Activated T-helper 2 cell treated with anti-CD3 and anti-CD28 coated beads, Interferon-gamma antibody, Interleukin-2, Interleukin-4, amounts not matched to agents 10 μg/mL and 5 μg/mL and 100 μg/mL, durations not matched to agents 14 hours and 24 hours and 36 hours (primary cell): ENCODE results near the gene CAPS2. TPM values are rescaled to one million over a fixed set of nuclear protein-coding genes. Genes with fewer than 3 reads are reported as not detected.

Source experiments
- DNase-seq: peaks from one replicate; pipeline ENCODE4 v3.0.0; 2021; ENCODE audit warnings: low spot score
- H3K27ac Mint-ChIP-seq: one replicate; pipeline ENCODE4 v1.8.0; 2021; ENCODE audit warnings: mixed read lengths
- H3K27me3 Mint-ChIP-seq: one replicate; pipeline ENCODE4 v1.8.0; 2021; ENCODE audit warnings: low read depth, mixed read lengths
- H3K36me3 Mint-ChIP-seq: one replicate; pipeline ENCODE4 v1.8.0; 2021; ENCODE audit warnings: low read depth, mixed read lengths
- H3K4me1 Mint-ChIP-seq: one replicate; pipeline ENCODE4 v1.8.0; 2021; ENCODE audit warnings: low read depth, mixed read lengths
- H3K4me3 Mint-ChIP-seq: one replicate; pipeline ENCODE4 v1.8.0; 2021; ENCODE audit warnings: low read depth, mild to moderate bottlenecking, moderate library complexity, mixed read lengths
- H3K9me3 Mint-ChIP-seq: one replicate; pipeline ENCODE4 v1.8.0; 2021; ENCODE audit warnings: mixed read lengths
- intact Hi-C: fragments of 100-400 bp; cut with micrococcal nuclease; formaldehyde crosslinking; loops from one replicate; pipeline ENCODE4 v1.15.1; 2023
- total RNA-seq: library from RNA; stranded (reverse); gene quantifications from 2 replicates; pipeline ENCODE4 v1.2.3, GENCODE V29; 2022

Gene CAPS2
- total RNA-seq, 1 donor from 2014 or later: 1.2 TPM

DNA sequence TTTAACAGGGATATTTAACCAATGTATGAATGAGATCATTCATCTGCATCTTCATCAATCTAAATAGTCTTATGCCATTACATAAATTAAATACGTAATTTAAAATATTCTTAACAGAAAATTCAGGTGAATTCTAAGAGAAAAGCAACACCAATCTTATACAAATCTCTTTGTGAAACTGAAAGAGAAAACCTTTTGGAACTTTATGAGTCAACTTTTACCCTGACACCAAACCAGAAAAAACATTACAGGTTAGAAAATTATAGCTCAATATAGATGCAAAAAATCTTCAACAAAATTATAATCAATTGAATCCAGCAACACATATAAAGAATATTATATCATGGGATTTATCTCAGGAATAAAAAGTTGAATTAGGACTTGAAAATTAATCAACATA lies 7.8 kb upstream of the CAPS2 start:
- Mint-ChIP-seq H3K27me3 (peaks cover 53% of the 10 kb centered on the region), H3K9me3 (no peaks in the 10 kb centered on the region), H3K4me3 (no peak overlapping the region), H3K36me3 (no peaks in the 10 kb centered on the region), H3K27ac (no peak overlapping the region), H3K4me1 (peaks cover 21% of the 10 kb centered on the region)
- intact Hi-C loops: loop anchor here (10.0 kb wide), 3 partner anchors 317 to 1117 kb away; no protein-coding TSS in a partner anchor
- DNase-seq: no peak

DNA sequence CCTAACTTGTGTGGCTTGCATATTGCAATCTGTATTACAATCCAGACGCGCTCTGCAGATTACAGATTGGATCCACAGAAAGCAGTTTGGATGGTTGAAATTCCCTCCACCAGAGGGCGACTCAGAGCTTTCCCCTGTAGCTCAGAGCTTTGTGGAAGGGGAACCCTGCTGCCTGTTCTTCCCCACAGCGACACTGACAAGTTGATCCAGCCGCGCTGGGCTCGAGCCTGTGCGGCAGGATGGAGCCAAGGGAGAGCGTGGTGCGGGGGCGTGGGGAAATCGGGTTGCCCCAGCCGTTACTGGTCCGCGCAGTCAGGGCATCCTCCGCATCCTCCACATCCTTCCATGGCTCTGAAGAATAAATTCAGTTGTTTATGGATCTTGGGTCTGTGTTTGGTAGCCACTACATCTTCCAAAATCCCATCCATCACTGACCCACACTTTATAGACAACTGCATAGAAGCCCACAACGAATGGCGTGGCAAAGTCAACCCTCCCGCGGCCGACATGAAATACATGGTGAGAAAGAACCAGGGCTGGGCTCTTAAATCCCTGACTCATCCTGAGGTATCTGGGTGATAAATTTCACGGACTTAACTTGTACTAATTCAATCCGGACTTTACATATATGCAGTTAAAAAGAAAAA lies 4.4 kb upstream of the CAPS2 start, which contains the start of gene GLIPR1L1:
Gene GLIPR1L1 (plus strand): TSS at position 287 of the 647 bp plus-strand sequence. CDS start 59 bp downstream, at position 346.
- H3K27me3 Mint-ChIP-seq: peaks cover 52% of the 10 kb centered on the region
- intact Hi-C loops: loop anchor here (1.0 to 10.0 kb wide), 10 partner anchors 57 to 1120 kb away; partner anchors contain the start of genes BBS10, GLIPR1, GLIPR1L2 and KRR1
- peak; percentile 68 for DNase-seq
- H3K4me3 Mint-ChIP-seq: peak within 1 kb of the TSS; percentile 73
- peaks cover 23% of the 10 kb centered on the region for H3K4me1 Mint-ChIP-seq
- H3K9me3 Mint-ChIP-seq: no peaks in the 10 kb centered on the region
- no peaks in the 10 kb centered on the region for H3K36me3 Mint-ChIP-seq
- no peak within 1 kb of the TSS for H3K27ac Mint-ChIP-seq

DNA sequence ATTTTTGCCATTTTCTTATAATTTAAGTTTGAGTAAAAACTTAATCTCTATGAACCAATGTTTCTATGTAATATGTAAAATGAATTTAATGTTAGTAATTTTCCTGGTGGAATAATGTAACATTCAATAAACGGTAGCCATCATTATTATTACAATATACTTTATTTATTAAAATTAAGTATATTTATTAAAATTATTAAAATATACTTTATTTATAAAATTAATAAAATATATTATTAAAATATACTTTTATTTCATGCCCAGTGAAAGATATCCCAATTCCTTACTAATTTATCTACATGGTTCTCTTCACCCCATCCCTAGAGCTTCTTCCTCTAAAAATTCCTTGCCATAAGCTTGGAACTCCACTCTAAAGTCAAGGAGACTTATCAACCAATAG lies 2.5 kb downstream of the CAPS2 start:
- H3K27me3 Mint-ChIP-seq: peaks cover 46% of the 10 kb centered on the region
- H3K4me1 Mint-ChIP-seq: peaks cover 5% of the 10 kb centered on the region
- no peak overlapping the region for H3K4me3 Mint-ChIP-seq
- DNase-seq: no peak
- H3K9me3 Mint-ChIP-seq: no peaks in the 10 kb centered on the region
- intact Hi-C loops: no loop called here
- no peak overlapping the region for H3K27ac Mint-ChIP-seq
- no peaks in the 10 kb centered on the region for H3K36me3 Mint-ChIP-seq

DNA sequence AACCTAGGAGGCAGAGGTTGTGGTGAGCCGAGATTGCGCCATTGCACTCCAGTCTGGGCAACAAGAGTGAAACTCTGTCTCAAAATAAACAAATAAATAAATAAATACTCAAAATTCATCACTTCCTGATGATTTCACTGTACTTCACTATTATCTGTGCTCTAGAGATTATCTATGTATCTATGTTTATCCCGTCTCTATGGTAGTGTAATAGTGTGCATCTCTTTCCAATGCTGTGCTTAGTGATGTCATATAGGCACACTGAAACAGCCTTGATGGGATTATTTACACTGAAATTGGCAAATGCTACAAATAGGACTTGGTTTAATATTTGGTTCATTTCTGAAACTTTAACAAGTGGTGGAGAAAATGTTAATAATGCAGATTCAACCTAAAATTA lies 6.5 kb downstream of the CAPS2 start:
- DNase-seq: no peak
- Mint-ChIP-seq H3K4me3 (no peak overlapping the region), H3K9me3 (no peaks in the 10 kb centered on the region), H3K27me3 (peaks cover 35% of the 10 kb centered on the region), H3K4me1 (no peaks in the 10 kb centered on the region), H3K36me3 (no peaks in the 10 kb centered on the region), H3K27ac (no peak overlapping the region)
- intact Hi-C loops: no loop called here

- Mint-ChIP-seq H3K9me3 (no peaks in the 10 kb centered on the region), H3K27me3 (peaks cover 33% of the 10 kb centered on the region), H3K4me1 (no peaks in the 10 kb centered on the region), H3K4me3 (no peak overlapping the region), H3K36me3 (no peaks in the 10 kb centered on the region), H3K27ac (no peak overlapping the region)
- no peak for DNase-seq
- intact Hi-C loops: no loop called here
Measured at GRCh38 chr12:75322464-75322863, 7.7 kb downstream of the CAPS2 start.

GRCh38 chr12:75317784-75318183 lies 12.3 kb downstream of the CAPS2 start:
- Mint-ChIP-seq H3K4me1 (no peaks in the 10 kb centered on the region), H3K27ac (no peak overlapping the region), H3K36me3 (no peaks in the 10 kb centered on the region), H3K27me3 (peaks cover 21% of the 10 kb centered on the region), H3K9me3 (no peaks in the 10 kb centered on the region), H3K4me3 (no peak overlapping the region)
- intact Hi-C loops: no loop called here
- no peak for DNase-seq

GRCh38 chr12:75315518-75315917 lies 14.6 kb downstream of the CAPS2 start:
- H3K9me3 Mint-ChIP-seq: no peaks in the 10 kb centered on the region
- no peaks in the 10 kb centered on the region for H3K4me1 Mint-ChIP-seq
- intact Hi-C loops: no loop called here

GRCh38 chr12:75311369-75311768 lies 18.8 kb downstream of the CAPS2 start:
- H3K36me3 Mint-ChIP-seq: no peaks in the 10 kb centered on the region
- no peak overlapping the region for H3K27ac Mint-ChIP-seq
- intact Hi-C loops: no loop called here
- no peak overlapping the region for H3K4me3 Mint-ChIP-seq
- DNase-seq: no peak
- no peaks in the 10 kb centered on the region for H3K4me1 Mint-ChIP-seq
- no peaks in the 10 kb centered on the region for H3K9me3 Mint-ChIP-seq
- peaks cover 8% of the 10 kb centered on the region for H3K27me3 Mint-ChIP-seq

More at GRCh38 chr12:75315518-75315917, 14.6 kb downstream of the CAPS2 start:
- Mint-ChIP-seq H3K36me3 (no peaks in the 10 kb centered on the region), H3K4me3 (no peak overlapping the region), H3K27me3 (peaks cover 19% of the 10 kb centered on the region), H3K27ac (no peak overlapping the region)
- no peak for DNase-seq

GRCh38 chr12:75308279-75308678 lies 21.8 kb downstream of the CAPS2 start:
- Mint-ChIP-seq H3K27ac (no peak overlapping the region), H3K27me3 (peaks cover 8% of the 10 kb centered on the region), H3K9me3 (no peaks in the 10 kb centered on the region), H3K36me3 (no peaks in the 10 kb centered on the region), H3K4me3 (no peak overlapping the region), H3K4me1 (no peaks in the 10 kb centered on the region)
- DNase-seq: no peak
- intact Hi-C loops: no loop called here

- Mint-ChIP-seq H3K9me3 (no peaks in the 10 kb centered on the region), H3K27me3 (peaks cover 2% of the 10 kb centered on the region), H3K4me1 (no peaks in the 10 kb centered on the region), H3K36me3 (no peaks in the 10 kb centered on the region), H3K27ac (no peak overlapping the region), H3K4me3 (no peak overlapping the region)
- DNase-seq: no peak
- intact Hi-C loops: no loop called here
Measured at GRCh38 chr12:75305412-75306332, 24.5 kb downstream of the CAPS2 start.

- Mint-ChIP-seq H3K27ac (no peak overlapping the region), H3K4me1 (no peaks in the 10 kb centered on the region), H3K9me3 (no peaks in the 10 kb centered on the region), H3K36me3 (no peaks in the 10 kb centered on the region), H3K4me3 (no peak overlapping the region), H3K27me3 (no peaks in the 10 kb centered on the region)
- no peak for DNase-seq
- intact Hi-C loops: no loop called here
Measured at GRCh38 chr12:75302781-75303180, 27.3 kb downstream of the CAPS2 start.

DNA sequence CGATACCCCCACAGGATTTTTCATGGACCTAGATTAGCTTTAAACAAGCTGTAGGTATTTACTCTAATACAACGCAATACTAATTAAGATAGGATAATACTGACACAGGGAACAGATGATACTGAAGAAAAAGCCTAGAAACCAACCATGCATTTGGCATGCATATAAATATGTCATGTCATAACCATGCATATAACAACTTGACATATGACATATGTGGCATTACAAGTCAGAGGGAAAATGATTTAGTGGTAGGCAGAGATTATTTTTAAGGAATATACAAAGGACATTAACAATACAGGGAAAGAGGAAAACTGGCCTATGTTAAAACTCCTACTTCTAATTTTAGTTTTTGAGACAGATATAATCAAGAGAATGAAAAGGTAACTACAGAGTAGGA lies 27.9 kb downstream of the CAPS2 start:
- no peak overlapping the region for H3K27ac Mint-ChIP-seq
- no peaks in the 10 kb centered on the region for H3K4me1 Mint-ChIP-seq
- peaks cover 2% of the 10 kb centered on the region for H3K27me3 Mint-ChIP-seq
- intact Hi-C loops: no loop called here
- no peaks in the 10 kb centered on the region for H3K9me3 Mint-ChIP-seq
- no peak for DNase-seq
- H3K4me3 Mint-ChIP-seq: no peak overlapping the region
- H3K36me3 Mint-ChIP-seq: no peaks in the 10 kb centered on the region

GRCh38 chr12:75294797-75295196 lies 35.3 kb downstream of the CAPS2 start:
- H3K4me3 Mint-ChIP-seq: no peak overlapping the region
- no peak overlapping the region for H3K27ac Mint-ChIP-seq
- H3K9me3 Mint-ChIP-seq: no peaks in the 10 kb centered on the region
- intact Hi-C loops: no loop called here
- H3K4me1 Mint-ChIP-seq: no peaks in the 10 kb centered on the region
- no peaks in the 10 kb centered on the region for H3K36me3 Mint-ChIP-seq
- peaks cover 2% of the 10 kb centered on the region for H3K27me3 Mint-ChIP-seq
- no peak for DNase-seq
